Natural killer cell treated with Interleukin-12 subunit alpha and Interleukin-12 subunit beta and Interleukin-15 and Interleukin-18, amount 100 ng/mL, for 72 hours (primary cell): ENCODE results near the gene S1PR3. TPM values are rescaled to one million over a fixed set of nuclear protein-coding genes. Genes with fewer than 3 reads are reported as not detected.

ENCODE experiments used
- ATAC-seq, 2 donors: fragments of 150-1000 bp; cut with Tn5 transposase in 1 of 2; sonication (Bioruptor Pico), chemical (Tn5 transposase) in 1 of 2; 2 replicates each; pipeline ENCODE4 v1.10.0; 2021
- DNase-seq: peaks from one replicate; pipeline ENCODE4 v3.0.0; 2022; ENCODE audit warnings: low spot score
- H3K27ac Mint-ChIP-seq, 2 donors: 1 replicate in 1 of 2; 2 replicates in 1 of 2; pipeline ENCODE4 v1.8.0; 2022; ENCODE audit warnings: mixed read lengths in 2 of 2, mild to moderate bottlenecking in 1 of 2, moderate library complexity in 1 of 2
- H3K27me3 Mint-ChIP-seq, 2 donors: 1 replicate in 1 of 2; 2 replicates in 1 of 2; pipeline ENCODE4 v1.8.0; 2022; ENCODE audit warnings: mixed read lengths in 2 of 2
- H3K36me3 Mint-ChIP-seq: one replicate; pipeline ENCODE4 v1.8.0; 2022; ENCODE audit warnings: mixed read lengths
- H3K4me1 Mint-ChIP-seq, 2 donors: 1 replicate in 1 of 2; 2 replicates in 1 of 2; pipeline ENCODE4 v1.8.0; 2022; ENCODE audit warnings: low read depth in 2 of 2, mixed read lengths in 2 of 2, mild to moderate bottlenecking in 1 of 2
- H3K4me3 Mint-ChIP-seq: one replicate; pipeline ENCODE4 v1.8.0; 2022; ENCODE audit warnings: mixed read lengths
- H3K9me3 Mint-ChIP-seq: 2 replicates; pipeline ENCODE4 v1.8.0; 2022; ENCODE audit warnings: mixed read lengths
- total RNA-seq, 2 donors: library from RNA; stranded (reverse); gene quantifications; one replicate each; pipeline ENCODE4 v1.2.3, GENCODE V29; 2022

The S1PR3 gene
- total RNA-seq, 2 donors from 2014 or later, result not detected

DNA sequence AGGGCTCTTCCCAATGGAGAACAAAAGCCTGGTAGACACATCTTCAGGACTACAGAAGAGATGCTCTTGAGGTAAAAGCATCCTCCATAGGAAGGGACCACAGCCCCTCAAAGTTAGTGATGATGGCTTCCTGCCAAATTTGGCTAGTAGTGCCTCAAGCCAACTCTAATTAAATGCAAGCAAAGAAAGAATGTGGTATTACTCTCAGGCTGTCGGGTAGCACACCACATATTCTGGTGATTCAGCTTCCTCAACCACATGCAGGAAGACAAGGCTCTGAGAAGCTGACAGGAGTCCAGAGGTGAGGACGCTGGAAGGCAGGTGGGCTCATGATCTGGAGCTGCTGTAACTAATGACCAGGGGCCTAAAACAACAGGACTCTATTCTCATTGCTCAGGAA, 37.2 kb upstream of the S1PR3 start:
- Mint-ChIP-seq H3K36me3 (no peaks in the 10 kb centered on the region), H3K9me3 (no peaks in the 10 kb centered on the region), H3K27me3 (peaks cover 25 to 42% of the 10 kb centered on the region in 2 donors), H3K4me3 (no peak overlapping the region), H3K4me1 (peaks cover 4 to 7% of the 10 kb centered on the region in 2 donors), H3K27ac (no peak overlapping the region)
- no peak for DNase-seq
- ATAC-seq, result no peak

DNA sequence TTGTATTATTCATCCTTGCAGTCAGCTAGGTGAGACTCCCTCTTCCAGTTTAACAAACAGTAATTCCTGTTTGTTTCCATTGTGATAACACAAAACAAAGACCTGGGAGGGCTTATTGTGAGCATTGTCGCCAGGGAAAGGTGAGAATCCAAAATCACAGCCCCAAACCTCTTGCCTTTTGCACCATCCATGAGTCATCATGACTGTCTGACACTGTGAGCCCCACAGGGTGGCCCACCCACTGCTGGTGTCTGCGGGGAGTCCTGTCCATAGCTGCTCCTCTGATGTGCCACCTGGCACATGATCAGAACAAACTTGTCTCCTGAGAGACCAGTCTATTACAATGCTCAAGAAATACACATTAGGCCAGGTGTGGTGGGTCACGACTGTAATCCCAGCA, 33.7 kb upstream of the S1PR3 start:
- ATAC-seq, result peak in 1 of 2 donors; percentile 42
- no peak for DNase-seq
- Mint-ChIP-seq H3K4me3 (no peak overlapping the region), H3K27ac (no peak overlapping the region), H3K9me3 (no peaks in the 10 kb centered on the region), H3K36me3 (no peaks in the 10 kb centered on the region), H3K4me1 (peaks cover 0 to 4% of the 10 kb centered on the region in 2 donors), H3K27me3 (peaks cover 29 to 44% of the 10 kb centered on the region in 2 donors)

DNA sequence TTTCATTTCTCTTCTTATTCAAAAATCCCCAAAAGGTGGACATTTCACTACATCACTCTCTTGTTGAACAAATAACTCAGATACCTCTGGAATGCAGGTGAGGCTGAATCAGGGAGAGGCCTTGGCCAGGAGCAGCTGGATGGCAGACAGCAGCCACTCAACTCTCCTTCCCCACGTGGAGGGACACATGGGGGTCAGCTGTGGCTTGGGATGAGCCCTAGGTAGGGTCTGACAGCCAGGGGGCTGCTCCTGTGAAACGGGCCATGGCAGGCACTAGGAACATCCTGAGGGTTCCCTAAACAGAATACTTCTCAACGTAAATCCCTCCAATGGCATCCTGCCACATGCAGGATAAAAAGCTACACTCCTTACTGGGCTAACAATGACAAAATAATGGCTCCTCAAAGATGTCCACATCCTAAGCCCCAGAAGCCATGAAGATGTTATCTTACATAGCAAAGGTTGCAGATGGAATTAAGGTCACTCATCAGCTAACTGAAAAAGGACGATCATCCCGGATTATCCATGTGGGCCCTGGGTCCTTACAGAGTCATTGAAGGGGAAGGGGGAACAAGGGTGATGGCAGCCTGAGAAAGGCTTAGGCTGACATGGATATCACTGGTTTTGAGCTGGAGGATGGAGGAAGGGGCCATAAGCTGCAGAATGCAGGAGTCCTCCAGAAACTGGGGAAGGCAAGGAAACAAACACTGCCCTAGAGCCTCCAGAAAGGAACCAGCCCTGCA, 31.4 kb upstream of the S1PR3 start:
- Mint-ChIP-seq H3K4me3 (no peak overlapping the region), H3K36me3 (no peaks in the 10 kb centered on the region), H3K4me1 (peaks cover 0 to 4% of the 10 kb centered on the region in 2 donors), H3K27ac (no peak overlapping the region), H3K9me3 (no peaks in the 10 kb centered on the region), H3K27me3 (peaks cover 33 to 60% of the 10 kb centered on the region in 2 donors)
- no peak for DNase-seq
- peak in 1 of 2 donors; percentile 24 for ATAC-seq

DNA sequence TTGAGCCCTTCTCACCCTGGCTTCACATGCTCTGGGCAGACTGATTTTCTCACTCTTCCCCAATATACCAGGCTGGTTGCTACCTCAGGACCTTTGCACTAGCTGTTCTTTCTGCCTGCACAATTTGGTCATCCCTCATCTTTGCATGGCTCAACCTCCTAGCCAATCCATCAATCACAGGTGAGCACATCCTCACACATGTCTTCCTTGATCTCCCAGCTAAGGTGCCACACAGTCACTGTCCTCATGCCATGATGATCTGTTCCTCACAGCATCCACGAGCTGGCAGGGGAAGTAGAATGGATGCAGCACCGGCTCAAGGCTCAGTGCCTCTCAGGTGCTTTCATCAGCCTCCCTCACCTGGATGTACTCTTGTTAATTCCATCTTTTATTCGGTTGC, 30.6 kb upstream of the S1PR3 start:
- H3K27ac Mint-ChIP-seq, result no peak overlapping the region
- peaks cover 0 to 4% of the 10 kb centered on the region in 2 donors for H3K4me1 Mint-ChIP-seq

DNA sequence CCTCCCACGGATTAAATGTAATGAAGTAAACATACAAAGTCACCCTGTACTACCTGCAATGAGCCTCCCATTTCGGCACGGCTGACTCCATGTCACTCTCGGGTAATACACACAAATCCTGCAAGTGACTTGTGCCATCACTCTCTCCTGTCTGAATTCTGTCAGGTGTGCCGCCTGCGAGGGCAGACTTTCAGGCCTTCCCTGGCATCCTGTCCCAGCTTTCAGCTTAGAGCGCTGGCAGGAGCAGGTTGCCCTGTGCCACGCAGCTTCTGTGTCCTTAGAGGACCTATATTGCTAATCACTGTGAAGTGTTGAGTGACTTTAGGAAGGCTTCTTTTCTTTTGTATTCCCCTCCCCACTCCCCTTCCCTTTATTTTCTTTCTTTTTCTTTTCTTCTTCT, 25.8 kb upstream of the S1PR3 start:
- no peaks in the 10 kb centered on the region for H3K36me3 Mint-ChIP-seq
- no peak for ATAC-seq
- no peak for DNase-seq
- H3K9me3 Mint-ChIP-seq, result no peaks in the 10 kb centered on the region
- peaks cover 33 to 50% of the 10 kb centered on the region in 2 donors for H3K27me3 Mint-ChIP-seq
- no peak overlapping the region for H3K4me3 Mint-ChIP-seq
- H3K27ac Mint-ChIP-seq, result no peak overlapping the region
- no peaks in the 10 kb centered on the region for H3K4me1 Mint-ChIP-seq

More for the DNA sequence above, 30.6 kb upstream of the S1PR3 start:
- H3K27me3 Mint-ChIP-seq, result peaks cover 30 to 52% of the 10 kb centered on the region in 2 donors
- DNase-seq, result no peak
- H3K9me3 Mint-ChIP-seq, result no peaks in the 10 kb centered on the region
- H3K4me3 Mint-ChIP-seq, result no peak overlapping the region
- H3K36me3 Mint-ChIP-seq, result no peaks in the 10 kb centered on the region
- ATAC-seq, result peak in 1 of 2 donors; percentile 17

DNA sequence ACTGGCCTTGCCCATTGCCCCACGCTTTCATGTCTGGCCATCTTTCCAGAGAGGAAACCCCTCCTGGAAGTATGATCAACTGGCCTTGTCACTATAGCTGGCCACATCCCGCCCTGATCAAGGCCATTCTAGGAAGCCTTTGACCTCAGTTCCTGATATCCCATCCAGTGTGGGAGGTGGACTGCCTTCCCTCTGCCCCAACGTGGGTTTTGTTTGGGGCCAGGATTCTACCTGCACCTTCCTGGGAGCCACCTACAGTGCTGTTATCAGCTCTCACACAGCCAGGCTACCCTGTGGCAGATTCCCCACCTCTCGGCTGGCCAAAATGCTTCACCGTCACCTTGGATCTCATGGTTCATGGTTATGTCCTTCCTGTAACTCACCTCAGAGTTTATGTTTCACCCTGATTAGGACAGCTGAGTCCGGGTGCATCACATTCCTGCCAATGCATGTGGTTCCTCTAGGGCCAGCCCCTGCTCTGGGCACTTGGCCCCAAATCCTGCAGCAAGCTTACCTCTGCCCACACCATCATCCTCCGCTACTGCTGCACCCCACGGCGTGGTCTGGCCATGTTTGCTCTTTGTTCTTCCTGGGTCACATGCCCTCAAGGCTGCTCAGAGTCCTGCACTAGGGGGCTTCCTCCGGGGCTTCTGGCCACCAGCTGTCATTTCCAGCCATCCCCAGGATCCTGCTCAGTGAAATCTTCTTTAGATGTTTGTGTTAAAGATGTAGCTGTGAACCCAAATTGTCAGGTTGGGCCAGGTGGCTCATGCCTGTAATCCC, 24.2 kb upstream of the S1PR3 start:
- no peak overlapping the region for H3K4me3 Mint-ChIP-seq
- DNase-seq, result no peak
- no peak overlapping the region for H3K27ac Mint-ChIP-seq
- no peaks in the 10 kb centered on the region for H3K9me3 Mint-ChIP-seq
- no peak for ATAC-seq
- peaks cover 20 to 34% of the 10 kb centered on the region in 2 donors for H3K27me3 Mint-ChIP-seq
- no peaks in the 10 kb centered on the region for H3K4me1 Mint-ChIP-seq
- no peaks in the 10 kb centered on the region for H3K36me3 Mint-ChIP-seq

DNA sequence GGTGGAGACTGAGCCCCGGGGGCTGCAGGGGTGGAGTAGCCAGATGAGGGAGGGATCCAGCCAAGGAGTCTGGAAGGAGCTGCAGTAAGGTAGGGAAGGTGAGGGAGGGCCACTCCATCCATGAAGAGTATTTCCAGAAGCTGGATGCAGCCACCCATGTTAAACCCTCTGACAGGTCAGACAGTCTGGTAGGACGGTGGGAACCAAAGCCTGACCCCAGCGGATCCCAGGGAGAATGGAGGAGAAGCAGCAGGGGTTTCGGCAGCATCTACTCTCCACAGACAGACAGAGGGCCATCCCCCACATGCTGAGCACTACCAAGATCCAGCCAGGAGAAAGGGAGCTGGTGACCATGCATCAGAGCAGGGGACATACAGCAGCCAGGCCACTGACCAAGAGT, 22.5 kb upstream of the S1PR3 start:
- H3K9me3 Mint-ChIP-seq, result no peaks in the 10 kb centered on the region
- H3K4me1 Mint-ChIP-seq, result no peaks in the 10 kb centered on the region
- ATAC-seq (no peak), DNase-seq (no peak)
- no peaks in the 10 kb centered on the region for H3K36me3 Mint-ChIP-seq
- H3K4me3 Mint-ChIP-seq, result no peak overlapping the region
- H3K27ac Mint-ChIP-seq, result no peak overlapping the region
- H3K27me3 Mint-ChIP-seq, result peaks cover 12 to 22% of the 10 kb centered on the region in 2 donors

DNA sequence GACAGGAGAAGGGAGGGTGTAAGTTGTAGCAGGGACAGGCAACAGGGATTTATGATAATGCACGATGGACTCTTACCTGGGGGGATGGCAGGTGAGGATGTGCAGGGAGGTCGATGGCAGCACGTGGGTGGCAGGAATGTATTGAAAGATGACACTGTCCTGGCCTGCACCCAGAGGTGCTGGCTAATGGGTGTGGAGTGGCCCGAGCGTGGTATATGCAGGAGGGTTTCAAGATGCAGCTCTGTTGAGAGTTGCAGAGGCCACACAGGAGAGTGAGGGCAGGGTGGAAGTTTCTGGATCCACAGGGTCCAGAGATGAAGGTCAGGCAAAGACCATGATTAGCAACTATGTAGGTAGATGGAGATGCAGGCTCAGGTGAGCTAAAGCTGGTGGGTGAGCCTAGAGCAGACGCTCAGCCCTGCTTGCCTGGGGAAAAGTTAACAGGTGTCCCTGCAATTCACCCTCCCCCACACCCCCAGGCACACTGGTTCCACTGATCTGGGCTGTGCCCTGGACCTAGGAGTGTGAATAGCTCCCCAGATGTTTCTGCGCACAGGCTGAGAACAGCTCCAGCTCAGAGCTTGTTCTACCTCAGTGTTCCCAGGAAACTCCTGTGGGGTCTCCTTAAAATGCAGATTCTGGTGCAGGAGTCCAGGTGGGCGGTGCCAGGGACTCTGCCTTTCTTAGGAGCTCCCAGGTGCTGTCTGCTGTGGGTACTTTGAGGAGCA, 21.5 kb upstream of the S1PR3 start:
- peak; percentile 4 to 22 for ATAC-seq
- no peak for DNase-seq
- H3K27ac Mint-ChIP-seq, result no peak overlapping the region
- H3K27me3 Mint-ChIP-seq, result peaks cover 9 to 15% of the 10 kb centered on the region in 2 donors
- no peaks in the 10 kb centered on the region for H3K9me3 Mint-ChIP-seq
- H3K4me3 Mint-ChIP-seq, result no peak overlapping the region
- no peaks in the 10 kb centered on the region for H3K36me3 Mint-ChIP-seq
- H3K4me1 Mint-ChIP-seq, result no peaks in the 10 kb centered on the region

DNA sequence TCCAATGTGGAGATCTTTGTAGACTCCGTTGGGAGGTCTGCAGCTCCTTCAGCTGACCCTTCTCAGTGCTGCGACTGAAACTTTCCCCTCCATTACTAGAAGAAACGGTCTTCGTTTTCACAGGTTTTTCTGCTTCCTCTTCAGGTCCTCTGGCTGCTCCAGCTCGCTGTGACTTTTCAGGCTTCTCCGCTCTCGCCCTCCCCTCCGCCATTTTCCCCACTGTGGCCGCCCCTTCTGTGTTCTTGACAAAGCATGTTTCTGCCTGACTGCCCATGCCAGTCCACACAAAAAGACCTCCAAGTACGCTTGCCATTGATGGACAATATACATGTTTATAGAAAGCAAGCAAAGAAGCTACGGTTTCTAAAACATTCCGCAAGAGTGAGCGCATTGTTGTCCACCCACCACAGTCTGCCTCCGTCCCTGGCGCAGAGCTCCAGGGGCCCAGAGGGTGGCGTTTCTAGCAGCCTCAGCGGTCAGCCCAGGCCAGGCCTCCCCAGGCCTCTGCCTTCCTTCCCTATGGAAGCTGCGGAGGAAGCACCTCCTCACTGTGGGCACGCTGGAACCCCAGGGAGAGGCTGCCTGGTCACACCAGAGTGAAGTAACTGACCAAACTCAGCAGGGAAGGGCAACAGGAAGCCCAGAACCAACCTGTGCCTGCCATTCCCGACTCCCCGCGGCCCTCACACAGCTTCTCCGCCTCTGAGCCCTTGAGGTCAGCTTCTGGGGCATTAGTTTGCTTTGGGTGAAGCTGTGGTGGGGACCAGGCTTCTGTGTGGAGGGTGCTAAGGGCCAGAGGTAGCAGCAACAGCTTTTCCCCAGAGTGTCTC, 19.9 kb upstream of the S1PR3 start:
- DNase-seq (no peak), ATAC-seq (no peak)
- Mint-ChIP-seq H3K4me3 (no peak overlapping the region), H3K9me3 (no peaks in the 10 kb centered on the region), H3K27me3 (peaks cover 7 to 10% of the 10 kb centered on the region in 2 donors), H3K36me3 (no peaks in the 10 kb centered on the region), H3K4me1 (no peaks in the 10 kb centered on the region), H3K27ac (no peak overlapping the region)

DNA sequence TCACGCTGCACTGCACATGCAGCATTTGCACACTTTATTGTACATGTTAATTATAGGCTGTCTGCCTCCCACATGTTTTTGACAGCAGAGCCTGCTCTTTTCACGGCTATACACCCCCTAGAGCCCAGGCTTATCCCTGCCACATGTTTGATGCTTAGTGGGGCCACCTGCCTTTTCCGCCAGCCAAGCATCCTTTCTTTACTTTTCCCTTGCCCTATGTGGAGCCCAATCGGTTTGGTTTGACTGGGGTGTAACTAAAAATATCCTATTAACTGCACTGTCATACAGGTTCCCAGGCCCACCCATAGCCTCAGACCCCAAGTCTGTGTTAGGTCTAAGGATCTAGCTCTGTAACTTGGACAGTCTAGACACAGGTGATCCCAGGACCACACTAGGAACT, 18.9 kb upstream of the S1PR3 start:
- Mint-ChIP-seq H3K27me3 (peaks cover 16 to 19% of the 10 kb centered on the region in 2 donors), H3K27ac (no peak overlapping the region), H3K4me3 (no peak overlapping the region), H3K9me3 (no peaks in the 10 kb centered on the region), H3K4me1 (no peaks in the 10 kb centered on the region), H3K36me3 (no peaks in the 10 kb centered on the region)
- ATAC-seq, result peak in 1 of 2 donors; percentile 28
- DNase-seq, result no peak

DNA sequence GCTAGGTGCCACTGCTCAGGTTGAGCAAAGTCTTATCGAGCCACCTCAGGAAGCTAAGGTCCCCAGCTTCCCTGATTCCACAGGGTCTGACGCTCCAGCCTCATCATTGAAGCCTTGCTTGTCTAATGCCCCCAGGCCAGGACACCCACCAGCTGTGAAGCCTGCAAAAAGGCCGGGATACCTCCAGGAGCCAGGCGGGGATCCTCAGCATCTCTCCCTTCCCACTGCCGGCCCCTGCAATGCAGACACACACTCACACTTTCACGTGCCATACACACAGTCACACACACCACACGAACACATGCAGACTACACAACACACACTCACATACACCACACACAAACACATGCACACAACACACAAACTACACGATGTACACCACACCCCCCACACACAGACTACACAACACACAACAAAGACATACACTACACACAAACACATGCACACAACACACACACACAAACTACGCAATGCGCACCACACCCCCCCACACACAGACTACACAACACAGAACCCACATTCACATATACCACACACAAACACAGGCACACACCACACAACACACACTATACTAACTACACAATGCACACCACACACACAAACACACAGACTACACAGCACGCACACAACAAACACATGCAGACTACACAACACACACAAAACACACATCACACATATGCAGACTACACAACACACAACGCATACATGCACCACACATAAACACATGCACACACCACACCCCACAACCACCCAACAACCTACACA, 17.8 kb upstream of the S1PR3 start:
- H3K4me1 Mint-ChIP-seq, result no peaks in the 10 kb centered on the region
- no peak overlapping the region for H3K4me3 Mint-ChIP-seq
- no peak for ATAC-seq

DNA sequence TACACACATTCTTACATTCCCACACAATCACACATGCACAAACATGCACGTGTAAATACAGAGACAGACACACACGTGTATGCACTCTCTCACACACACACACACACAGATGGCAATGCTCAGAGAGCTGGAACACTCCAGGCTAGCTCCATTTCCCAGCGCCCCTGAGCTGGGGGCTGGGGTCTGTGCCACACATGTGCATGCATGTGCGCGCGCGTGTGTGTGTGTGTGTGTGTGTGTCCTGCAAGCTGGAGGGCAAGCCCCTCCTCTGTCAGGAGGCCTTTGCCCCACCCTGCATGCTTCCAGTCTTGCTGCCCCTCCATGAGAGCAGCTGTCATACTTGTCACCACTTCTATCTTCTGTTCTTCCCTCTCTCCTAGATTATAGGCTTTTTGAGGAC, 16.6 kb upstream of the S1PR3 start:
- peaks cover 13 to 17% of the 10 kb centered on the region in 2 donors for H3K27me3 Mint-ChIP-seq
- H3K4me3 Mint-ChIP-seq, result no peak overlapping the region
- H3K9me3 Mint-ChIP-seq, result no peaks in the 10 kb centered on the region
- no peaks in the 10 kb centered on the region for H3K4me1 Mint-ChIP-seq
- ATAC-seq, result peak in 1 of 2 donors; percentile 26
- H3K36me3 Mint-ChIP-seq, result no peaks in the 10 kb centered on the region
- no peak overlapping the region for H3K27ac Mint-ChIP-seq
- no peak for DNase-seq

More for the DNA sequence above, 17.8 kb upstream of the S1PR3 start:
- DNase-seq, result no peak
- Mint-ChIP-seq H3K27ac (no peak overlapping the region), H3K36me3 (no peaks in the 10 kb centered on the region), H3K27me3 (peaks cover 18 to 24% of the 10 kb centered on the region in 2 donors), H3K9me3 (no peaks in the 10 kb centered on the region)
